ENCODE results near the gene IFFO2. TPM values are rescaled to one million over a fixed set of nuclear protein-coding genes. Genes with fewer than 3 reads are reported as not detected.

IFFO2 gene
- total and polyA plus RNA-seq, 2 of the 8 experiments (the other 6 are each of a cell fraction or from before 2014, with no cell fraction given): 6.6 to 10.4 TPM

DNA sequence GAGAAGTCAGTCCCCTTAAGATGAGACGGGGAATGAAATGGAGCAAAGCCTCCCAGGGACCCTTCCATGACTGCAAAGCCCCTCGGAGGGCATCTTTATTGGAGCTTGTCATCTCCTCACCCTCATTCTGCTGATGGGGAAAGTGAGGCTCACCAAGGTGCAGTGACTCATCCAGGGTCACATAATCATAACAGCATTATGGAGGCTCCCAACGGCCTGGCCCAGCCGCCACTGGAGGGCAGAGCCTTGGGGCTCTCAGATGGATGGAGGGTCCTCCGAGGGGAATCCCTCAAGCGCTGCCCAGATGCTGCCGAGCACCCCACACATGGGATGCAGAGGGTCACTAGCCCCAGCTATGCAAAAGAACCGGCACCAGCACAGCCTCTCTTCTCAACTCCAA is 18.9 kb downstream of the IFFO2 start:
- H3K23ac ChIP-seq (ENCODE audit: insufficient read length): no peak overlapping the region
- no peak for FAIRE-seq
- H3K9ac ChIP-seq (replicated peaks in 1 of 4; ENCODE audit: extremely low read depth in 1 of 4, low read depth in 3 of 4, low read length in 3 of 4): no peak overlapping the region
- POLR2A ChIA-PET (ENCODE audit: partially characterized antibody): interaction anchor here (1.0 to 3.0 kb wide), 4 partner anchors 9 to 48 kb away, joined by 3 to 12 read pairs (median 5); no protein-coding TSS in a partner anchor
- no peak overlapping the region for H3K4me2 ChIP-seq (ENCODE audit: insufficient read depth in 1 of 2, low read depth in 2 of 2, low read length in 2 of 2)
- H3K4ac ChIP-seq (replicated peaks; ENCODE audit: insufficient read length, low read depth, low read length): no peak overlapping the region
- no peaks in the 10 kb centered on the region for H3K23me2 ChIP-seq (ENCODE audit: low read depth, low read length)
- no peak overlapping the region for H3K4me3 ChIP-seq (ENCODE audit: extremely low read depth in 1 of 4, insufficient read depth in 2 of 4, low read depth in 3 of 4, low read length in 4 of 4)
- no peak overlapping the region for H2BK20ac ChIP-seq (ENCODE audit: low read length)
- H3K27me3 ChIP-seq (replicated peaks in 1 of 4; ENCODE audit: control insufficient read depth in 3 of 4, extremely low read depth in 1 of 4, insufficient read depth in 3 of 4, low read length in 3 of 4): no peaks in the 10 kb centered on the region
- no peak overlapping the region for H2BK12ac ChIP-seq (ENCODE audit: low read depth, low read length)
- H3K27ac ChIP-seq (ENCODE audit: low read depth, low read length): no peak overlapping the region
- no peak overlapping the region for H3K56ac ChIP-seq (replicated peaks; ENCODE audit: insufficient read length, low read depth, low read length)
- peaks cover 7% of the 10 kb centered on the region for H3K79me1 ChIP-seq (ENCODE audit: low read depth, low read length)
- no peak for TF ChIP-seq SP1 (IDR thresholded peaks at IDR 0.05; ENCODE audit: low read depth, low read length)
- TF ChIP-seq BACH1 (IDR thresholded peaks at IDR 0.05; ENCODE audit: low read length): no peak
- TF ChIP-seq TEAD4 (IDR thresholded peaks at IDR 0.05; ENCODE audit: low read depth, low read length): no peak
- TF ChIP-seq NRF1 (IDR thresholded peaks at IDR 0.05; ENCODE audit: low read depth, low read length): no peak
- TF ChIP-seq POLR2A (IDR thresholded peaks at IDR 0.05; ENCODE audit: control extremely low read depth in 1 of 2, low read depth in 2 of 2, low read length in 2 of 2): no peak
- no peak for TF ChIP-seq CHD2 (IDR thresholded peaks at IDR 0.05; ENCODE audit: low read length)
- no peak for TF ChIP-seq CBX8 (IDR thresholded peaks at IDR 0.05; ENCODE audit: borderline replicate concordance, low read depth, low read length)
- no peak for TF ChIP-seq KDM4A (IDR thresholded peaks at IDR 0.05; ENCODE audit: low read depth, low read length, severe bottlenecking)
- no peak for TF ChIP-seq JUN (IDR thresholded peaks at IDR 0.05; ENCODE audit: low read depth, low read length)
- TF ChIP-seq FOSL1 (IDR thresholded peaks at IDR 0.05; ENCODE audit: insufficient read depth, low read depth, low read length): no peak
- 0 out of 2 replicates have a peak overlapping the region, but pooled peaks have one; percentile 29 for H2BK15ac ChIP-seq (ENCODE audit: low read length)
- peaks cover 0 to 2% of the 10 kb centered on the region in 2 experiments for H4K20me1 ChIP-seq (replicated peaks in 1 of 2; ENCODE audit: control insufficient read depth in 1 of 2, insufficient read depth in 2 of 2, low read length in 2 of 2)
- H3K18ac ChIP-seq (ENCODE audit: extremely low read depth, low read length): no peak overlapping the region
- no peak overlapping the region for H2AK5ac ChIP-seq (ENCODE audit: low read depth, low read length)
- H4K5ac ChIP-seq (ENCODE audit: insufficient read length, low read depth, low read length): no peak overlapping the region
- no peak overlapping the region for H4K91ac ChIP-seq (replicated peaks; ENCODE audit: insufficient read length, low read length)
- no peak overlapping the region for H2AFZ ChIP-seq (ENCODE audit: low read length)
- H3K4me1 ChIP-seq (replicated peaks in 1 of 4; ENCODE audit: control insufficient read depth in 3 of 4, insufficient read depth in 4 of 4, low read length in 3 of 4): peaks cover 4 to 36% (median 25%) of the 10 kb centered on the region in 4 experiments
- H3K36me3 ChIP-seq (ENCODE audit: control insufficient read depth in 2 of 4, insufficient read depth in 4 of 4, low read length in 3 of 4): no peaks in the 10 kb centered on the region
- no peak overlapping the region for H2BK5ac ChIP-seq (ENCODE audit: low read depth, low read length)
- no peak overlapping the region for H2BK120ac ChIP-seq (replicated peaks; ENCODE audit: low read depth, low read length)
- H4K8ac ChIP-seq (ENCODE audit: extremely low read depth, insufficient read depth, low read length): no peak overlapping the region
- no peaks in the 10 kb centered on the region for H3K9me3 ChIP-seq (ENCODE audit: insufficient read depth in 2 of 2, low read depth in 1 of 2, low read length in 1 of 2)
- WGBS, 2 experiments (ENCODE audit: extremely low coverage in 1 of 2, insufficient coverage in 1 of 2, insufficient read length in 1 of 2, insufficient replicate concordance in 2 of 2, low coverage in 1 of 2, low lambda C conversion rate in 2 of 2, missing lambda C conversion rate in 1 of 2): 84% methylated on average over 8 of the region's 8 CpGs; no CpG with 5 or more reads in 1 of the 2 experiments
- DNase-seq (ENCODE audit: low read depth in 1 of 2, low spot score in 2 of 2): no peak
- CTCF ChIA-PET (ENCODE audit: partially characterized antibody): interaction anchor here (1.0 to 12.8 kb wide), 8 partner anchors 8 to 53 kb away, joined by 3 to 105 read pairs (median 4); no protein-coding TSS in a partner anchor
- H3K79me2 ChIP-seq (ENCODE audit: control insufficient read depth in 1 of 2, insufficient read depth in 2 of 2, low read length in 2 of 2): no peaks in the 10 kb centered on the region; a peak in 1 of 4 replicates
- H3K14ac ChIP-seq (ENCODE audit: insufficient read length): no peak overlapping the region
